CD4-positive, alpha-beta T cell treated with Interleukin-6 at 100 ng/mL for 8 hours (primary cell): ENCODE results near the gene SLC15A1.

Experiments
- DNase-seq: peaks from one replicate; pipeline ENCODE4 v3.0.0-alpha.2; 2020; ENCODE audit warnings: mixed read lengths, low spot score

The SLC15A1 gene

DNA sequence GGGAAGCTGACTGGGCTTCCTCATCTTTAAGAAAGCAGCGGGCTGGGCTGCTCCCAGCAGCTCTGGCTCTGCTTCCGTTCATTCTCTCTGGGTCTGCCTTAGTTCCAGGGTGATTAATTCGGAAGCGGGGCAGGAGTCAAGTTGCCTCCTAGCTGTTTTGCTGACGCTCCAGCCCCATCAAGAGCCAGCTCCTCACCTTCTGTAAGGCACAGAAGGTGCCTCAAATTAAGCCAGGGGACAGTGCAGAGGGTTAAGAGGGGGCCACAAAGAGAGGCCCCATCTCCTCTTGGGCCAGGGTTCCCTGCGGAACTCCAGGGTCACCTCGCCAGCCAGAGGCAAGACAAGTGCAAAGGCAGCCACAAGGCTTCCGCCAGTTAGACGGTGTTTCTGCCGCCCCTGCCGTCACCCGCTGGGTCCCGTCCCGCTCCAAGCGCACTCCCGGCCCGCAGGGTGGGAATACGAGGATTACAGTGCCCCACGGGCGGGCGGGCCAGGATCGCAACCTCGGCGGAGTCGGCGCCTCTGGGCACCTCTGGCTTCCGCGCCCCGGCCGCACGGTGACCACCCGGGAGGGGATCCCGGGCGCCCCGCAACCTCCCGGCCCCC, 508 bp downstream of the SLC15A1 start:
- no peak for DNase-seq

DNA sequence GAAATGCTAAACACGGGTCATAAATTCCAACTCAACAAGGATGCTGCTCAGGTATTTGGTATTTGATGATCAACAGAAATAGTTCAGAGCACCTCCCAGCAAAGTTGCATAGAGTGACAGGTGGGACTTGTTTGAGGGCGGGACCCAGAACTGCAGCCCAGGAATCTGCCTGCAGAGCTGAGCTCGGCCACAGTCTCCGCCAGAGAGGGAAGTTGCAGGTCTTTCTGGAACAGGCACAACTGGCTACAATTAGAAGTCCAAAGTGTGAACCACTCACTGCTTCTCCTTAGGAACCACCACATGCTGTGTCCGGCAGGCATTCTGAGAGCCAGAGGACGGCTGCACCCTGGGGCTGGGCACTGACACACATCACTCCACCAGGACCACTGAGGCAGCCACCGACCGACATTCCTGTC, 1.1 kb downstream of the SLC15A1 start:
- DNase-seq: no peak

DNA sequence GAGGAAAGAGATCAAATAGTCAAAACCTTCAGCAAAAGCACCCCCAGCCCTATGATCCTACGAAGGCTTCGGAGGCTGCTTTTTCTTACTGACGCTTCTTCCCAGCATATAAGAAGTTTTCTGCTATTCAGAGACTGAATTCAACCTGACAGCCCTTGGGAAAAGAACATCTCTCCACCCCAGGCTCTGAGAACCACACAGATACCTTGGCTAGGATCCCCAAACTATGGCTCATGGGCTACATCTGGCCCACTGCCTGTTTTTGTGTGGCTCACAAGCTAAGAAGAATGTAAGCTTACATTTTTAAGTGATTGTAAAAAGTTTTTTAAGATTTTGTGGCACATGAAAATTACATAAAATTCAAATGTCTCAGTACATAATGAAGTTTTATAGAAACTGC, 3.0 kb downstream of the SLC15A1 start:
- no peak for DNase-seq

- no peak for DNase-seq
These were observed 5.5 kb downstream of the SLC15A1 start for GRCh38 chr13:98746968-98747367.

DNA sequence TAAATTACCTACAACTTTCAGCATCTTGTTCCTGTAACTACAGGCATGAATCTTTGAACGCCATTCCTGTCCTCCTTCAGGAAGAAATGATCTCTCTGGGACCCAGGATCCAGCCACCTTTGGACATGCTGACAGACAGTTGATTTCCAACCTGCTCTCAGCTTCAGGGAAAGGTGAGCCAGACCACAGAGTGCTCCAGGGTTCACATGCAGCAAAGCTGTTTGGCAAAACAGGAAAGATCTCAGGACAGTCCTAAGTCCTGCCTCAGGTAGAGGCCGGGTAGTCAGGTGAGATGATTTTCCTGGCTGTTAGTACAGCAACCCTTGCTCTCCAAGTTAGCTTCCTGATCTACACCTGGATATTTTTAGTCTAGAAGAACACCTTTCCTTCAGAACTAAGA, 9.1 kb downstream of the SLC15A1 start:
- DNase-seq: no peak

DNA sequence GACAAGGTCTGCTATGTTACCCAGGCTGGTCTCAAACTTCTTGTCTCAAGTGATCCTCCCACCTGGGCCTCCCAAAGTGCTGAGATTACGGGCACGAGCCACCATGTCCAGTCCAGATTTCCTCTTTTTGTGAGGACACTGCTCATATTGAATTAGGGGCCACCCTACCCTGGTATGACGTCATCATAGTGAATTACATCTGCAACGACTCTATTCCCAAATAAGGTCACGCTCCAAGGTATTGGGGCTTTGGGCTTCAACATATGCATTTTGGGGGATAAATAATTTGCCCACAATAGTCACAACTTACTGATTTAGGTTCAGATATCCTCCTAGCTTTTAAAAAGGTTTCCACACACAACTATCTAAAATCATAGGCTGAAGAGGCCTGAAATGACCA, 9.5 kb downstream of the SLC15A1 start:
- DNase-seq: no peak

DNA sequence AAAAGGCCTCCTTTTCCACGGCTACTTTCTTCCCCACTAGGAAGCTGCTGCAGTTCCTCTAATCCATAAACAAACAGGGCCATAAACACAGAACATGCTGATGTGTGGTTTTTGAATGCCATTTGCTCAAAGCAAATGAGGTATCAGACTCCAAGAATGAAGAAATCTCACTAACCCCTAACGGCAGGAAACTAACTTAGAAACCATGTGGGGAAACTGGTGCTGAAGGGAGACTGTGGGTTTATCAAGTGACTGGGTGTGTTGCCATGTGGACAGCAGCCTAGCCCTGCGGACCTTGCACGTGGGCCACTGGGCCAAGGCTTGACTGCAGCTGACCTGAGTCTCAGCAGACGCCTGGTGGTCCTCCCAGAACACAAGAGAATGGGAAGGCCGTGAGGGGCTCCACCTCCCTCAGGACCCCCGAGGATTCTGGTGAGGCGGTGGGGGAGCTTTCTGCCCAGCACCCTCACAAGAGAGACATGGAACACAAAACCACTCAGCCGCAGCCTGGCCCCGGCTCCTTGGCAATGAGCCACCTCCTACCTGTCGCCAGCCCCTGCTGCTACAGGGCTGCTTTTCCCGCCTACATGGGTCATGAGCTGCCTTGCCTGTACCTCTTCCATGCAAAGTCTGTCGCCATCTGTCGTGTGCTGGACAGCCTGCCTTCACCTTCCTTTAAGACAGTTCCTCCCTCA, 10.6 kb downstream of the SLC15A1 start:
- DNase-seq: no peak

DNA sequence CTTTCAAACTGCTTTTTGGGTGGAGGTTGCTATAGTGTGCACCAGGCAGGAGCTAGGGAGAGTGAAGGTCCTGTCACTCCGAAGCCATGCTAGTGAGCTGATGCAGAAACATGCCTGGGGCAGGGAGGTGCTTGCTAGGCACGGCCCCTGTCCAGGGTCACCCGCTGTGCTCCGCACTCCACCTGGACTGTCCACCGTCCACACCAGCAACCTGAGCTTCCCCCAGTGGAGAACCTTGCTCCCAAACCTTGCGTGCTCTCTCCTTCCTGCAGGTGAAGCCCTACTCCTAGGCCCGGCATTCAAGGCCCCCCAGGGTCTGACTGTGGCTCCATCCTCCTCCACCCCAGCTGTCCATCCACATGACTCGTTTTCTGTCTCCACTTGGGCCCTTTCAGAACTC, 12.3 kb downstream of the SLC15A1 start:
- DNase-seq: no peak

DNA sequence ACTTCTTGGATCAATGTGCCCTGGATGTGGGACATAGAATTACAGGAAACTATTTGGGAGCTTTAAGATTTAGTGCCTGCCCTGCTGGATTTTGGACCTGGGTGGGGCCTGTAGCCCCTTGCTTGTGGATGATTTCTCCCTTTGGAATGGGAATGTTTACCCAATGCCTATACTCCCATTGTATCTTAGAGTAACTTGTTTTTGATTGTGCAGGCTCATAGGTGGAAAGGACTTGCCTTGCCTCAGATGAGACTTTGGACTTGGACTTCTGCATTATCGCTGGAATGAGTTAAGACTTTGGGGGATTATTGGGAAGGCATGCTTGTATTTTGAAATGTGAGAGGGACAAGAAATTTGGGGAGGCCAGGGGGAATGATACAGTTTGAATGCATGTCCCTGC, 13.5 kb downstream of the SLC15A1 start:
- DNase-seq: no peak

DNA sequence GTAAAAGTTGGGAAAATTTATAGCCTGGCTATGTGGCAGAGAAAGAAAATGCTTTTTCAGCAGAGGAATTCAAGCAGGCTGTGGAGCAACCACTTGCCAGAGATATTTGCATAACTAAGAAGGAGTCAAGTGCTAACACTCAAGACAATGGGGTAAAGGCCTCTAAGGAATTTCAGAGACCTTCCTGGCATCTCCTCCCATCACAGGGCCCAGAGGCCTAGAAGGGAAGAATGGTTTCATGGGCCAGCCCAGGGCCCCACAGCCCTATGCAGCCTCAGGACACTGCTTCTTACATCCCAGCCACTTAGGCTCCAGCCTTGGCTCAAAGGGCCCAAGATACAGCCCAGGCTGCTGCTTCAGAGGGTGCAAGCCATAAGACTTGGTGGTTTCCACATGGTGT, 14.3 kb downstream of the SLC15A1 start:
- DNase-seq: no peak

DNA sequence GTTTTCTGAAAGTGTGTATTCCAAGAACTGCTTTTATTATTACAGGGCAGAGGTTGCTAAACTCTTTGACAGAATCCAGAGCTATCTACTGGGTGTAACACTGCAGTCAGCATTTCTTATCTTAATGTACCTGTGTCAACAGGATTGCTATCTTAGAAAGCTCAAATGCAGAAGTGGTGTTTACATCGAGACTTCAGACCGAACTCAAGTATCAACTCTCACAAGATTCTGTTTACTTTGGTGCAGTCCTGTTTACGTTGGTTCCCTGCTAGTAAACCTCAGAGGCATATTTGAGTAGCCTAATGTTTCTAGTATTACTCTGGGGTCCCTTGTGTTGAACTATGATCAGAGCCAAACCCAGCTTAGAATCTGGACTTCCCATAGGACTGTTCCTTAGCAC, 20.5 kb downstream of the SLC15A1 start:
- no peak for DNase-seq

GRCh38 chr13:98731038-98731437, 21.4 kb downstream of the SLC15A1 start:
- no peak for DNase-seq

GRCh38 chr13:98730441-98730840, 22.0 kb downstream of the SLC15A1 start:
- DNase-seq: no peak

DNA sequence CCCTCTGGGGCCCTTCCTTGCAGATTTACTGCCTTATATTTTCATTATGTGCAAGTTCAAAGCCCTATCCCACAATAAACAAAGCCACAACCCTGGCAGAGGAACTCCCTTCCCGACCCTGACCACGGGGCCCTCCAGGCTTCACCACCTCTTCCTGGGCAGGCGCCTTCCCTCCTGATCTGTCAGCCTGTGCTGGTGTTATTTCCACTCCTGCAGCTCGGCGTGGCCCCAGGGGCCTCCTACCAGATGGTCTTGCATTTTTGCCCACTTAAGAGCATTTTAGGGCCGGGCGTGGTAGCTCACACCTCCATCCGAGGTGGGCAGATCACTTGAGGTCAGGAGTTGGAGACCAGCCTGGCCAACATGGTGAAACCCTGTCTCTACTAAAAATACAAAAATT, 22.8 kb downstream of the SLC15A1 start:
- DNase-seq: no peak

- no peak for DNase-seq
These were observed 29.5 kb downstream of the SLC15A1 start for GRCh38 chr13:98722958-98723357.

DNA sequence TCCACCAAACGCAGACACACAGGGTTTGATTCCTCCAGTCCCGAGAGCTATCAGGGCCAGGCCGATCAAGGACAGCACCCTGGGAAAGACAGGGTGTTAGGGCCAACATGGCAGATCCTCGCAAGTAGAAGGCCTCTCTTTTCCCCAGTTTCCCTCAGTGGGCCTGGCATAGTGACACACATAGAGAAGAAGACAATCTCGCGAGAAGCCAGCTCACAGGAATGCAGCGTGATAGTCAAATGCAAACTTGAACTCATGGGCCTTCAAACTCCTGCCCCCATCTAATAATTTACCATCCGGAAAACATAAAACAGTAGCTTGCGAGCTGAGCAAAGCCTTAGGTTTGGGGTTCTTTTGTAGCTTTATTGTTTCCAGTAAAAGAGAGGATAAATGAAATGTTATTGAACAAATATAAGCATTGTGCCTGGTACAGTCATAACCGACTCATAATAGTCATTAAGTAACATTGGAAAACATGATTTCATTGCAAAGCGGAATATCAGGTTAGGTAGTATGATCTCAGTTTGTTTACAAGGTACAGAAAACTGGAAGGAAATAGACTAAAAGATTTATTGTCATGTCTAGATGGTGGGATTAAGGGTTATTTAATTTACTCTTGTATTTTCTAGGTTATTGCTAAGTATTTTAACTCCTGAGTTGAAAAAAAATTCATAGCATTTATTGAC, 30.5 kb downstream of the SLC15A1 start:
- no peak for DNase-seq

- no peak for DNase-seq
These were observed 32.8 kb downstream of the SLC15A1 start for GRCh38 chr13:98719527-98720250.

DNA sequence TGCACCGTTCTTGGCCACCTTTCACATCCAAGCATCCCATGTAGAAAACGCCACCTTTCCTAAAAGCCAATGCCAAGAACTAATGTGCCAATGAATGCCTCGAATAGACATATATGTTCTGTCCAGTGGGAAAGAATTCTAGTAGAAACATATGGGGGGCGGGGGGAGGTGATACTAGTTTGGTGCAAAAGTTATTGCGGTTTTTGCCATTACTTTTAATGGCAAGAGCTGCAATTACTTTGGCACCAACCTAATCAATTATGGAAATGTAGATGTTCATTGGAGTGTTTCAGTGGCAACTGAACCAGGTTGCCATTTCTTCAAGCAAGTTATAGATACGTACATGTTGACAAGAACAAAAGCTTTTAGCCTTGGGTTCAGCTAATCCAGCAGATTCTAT, 34.6 kb downstream of the SLC15A1 start:
- no peak for DNase-seq

GRCh38 chr13:98717256-98717655, 35.2 kb downstream of the SLC15A1 start:
- DNase-seq: no peak

DNA sequence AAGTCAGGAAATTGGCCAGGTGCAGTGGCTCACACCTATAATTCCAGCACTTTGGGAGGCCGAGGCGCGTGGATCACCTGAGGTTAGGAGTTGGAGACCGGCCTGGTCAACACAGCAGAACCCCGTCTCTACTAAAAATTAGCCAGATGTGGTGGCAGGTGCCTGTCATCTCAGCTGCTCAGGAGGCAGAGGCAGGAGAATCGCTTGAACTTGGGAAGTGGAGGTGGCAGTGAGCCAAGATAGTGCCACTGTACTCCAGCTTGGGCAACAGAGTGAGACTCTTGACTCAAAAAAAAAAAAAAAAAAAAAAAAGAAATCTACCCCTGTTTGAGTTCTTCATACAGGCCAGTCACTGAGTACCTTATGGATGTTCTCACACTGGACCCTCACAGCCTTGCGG, 42.0 kb downstream of the SLC15A1 start:
- no peak for DNase-seq

GRCh38 chr13:98707281-98707999, 45.0 kb downstream of the SLC15A1 start:
- DNase-seq: no peak

- DNase-seq: no peak
These were observed 45.9 kb downstream of the SLC15A1 start for GRCh38 chr13:98706446-98707110.
